MM.1S (cell line): ENCODE measurements around the gene ASXL1.

ENCODE experiments used
- CTCF ChIP-seq: fragments of 300-600 bp; sonication (generic); IDR thresholded peaks from 2 replicates; pipeline ENCODE4 v1.5.1; 2016; ENCODE audit warnings: antibody characterized with exemption, low read length, mixed read lengths
- EZH2 ChIP-seq: fragments of 300-600 bp; sonication (generic); optimal IDR thresholded peaks from 2 replicates; pipeline ENCODE3; 2017; ENCODE audit warnings: low read depth, mild to moderate bottlenecking, antibody characterized with exemption, low read length, mixed read lengths
- EZH2phosphoT487 ChIP-seq: fragments of 300-600 bp; sonication (generic); IDR thresholded peaks from 2 replicates; pipeline ENCODE4 v1.6.1; 2018; ENCODE audit warnings: antibody characterized with exemption, low read length

GRCh38 chr20:32350421-32350820 is 7.7 kb upstream of the ASXL1 start:
- TF ChIP-seq CTCF (no peak), EZH2phosphoT487 (no peak), EZH2 (no peak)
